ENCODE measurements around the gene TPK1.

TPK1 gene

GRCh38 chr7:144529269-144529926, 306.5 kb downstream of the TPK1 start:
- WGBS, result 76% methylated on average over 1 of the region's 3 CpGs

GRCh38 chr7:144528536-144529045, 307.3 kb downstream of the TPK1 start:
- no peak overlapping the region for H3K9ac ChIP-seq (ENCODE audit: low read length)
- H3K36me3 ChIP-seq (ENCODE audit: control insufficient read depth in 1 of 2, insufficient read depth in 2 of 2, low read depth in 1 of 2, low read length in 2 of 2), result no peaks in the 10 kb centered on the region
- no peak overlapping the region for H3K27ac ChIP-seq (ENCODE audit: low read length, poor library complexity, severe bottlenecking)
- 50% methylated on average over 1 of the region's 4 CpGs for WGBS
- no peaks in the 10 kb centered on the region for H3K9me3 ChIP-seq (ENCODE audit: control insufficient read depth, low read length)
- H2AFZ ChIP-seq (ENCODE audit: low read depth, low read length), result no peak overlapping the region
- H3K4ac ChIP-seq (ENCODE audit: low read depth in 1 of 2, low read length in 2 of 2), result no peak overlapping the region
- H2AK5ac ChIP-seq (ENCODE audit: low read length, severe bottlenecking), result no peak overlapping the region
- H3K14ac ChIP-seq (ENCODE audit: low read length in 2 of 2), result no peak overlapping the region
- H2BK5ac ChIP-seq (ENCODE audit: low read depth, low read length, poor library complexity, severe bottlenecking), result no peak overlapping the region
- H4K8ac ChIP-seq (ENCODE audit: low read length), result no peak overlapping the region
- no peak overlapping the region for H3K4me3 ChIP-seq (ENCODE audit: insufficient read depth in 1 of 2, low read depth in 1 of 2, low read length in 2 of 2)
- H2BK15ac ChIP-seq (ENCODE audit: low read depth, poor library complexity, severe bottlenecking), result no peak overlapping the region
- H2BK120ac ChIP-seq (ENCODE audit: low read depth, low read length), result no peak overlapping the region
- H3K18ac ChIP-seq (ENCODE audit: low read depth in 1 of 2, low read length in 2 of 2), result no peak overlapping the region
- no peak overlapping the region for H3K23ac ChIP-seq (ENCODE audit: low read length in 2 of 2)
- H4K91ac ChIP-seq (ENCODE audit: low read length), result no peak overlapping the region
- DNase-seq, result no peak
- H2BK12ac ChIP-seq (ENCODE audit: low read length in 2 of 2), result no peak overlapping the region
- H3K27me3 ChIP-seq (ENCODE audit: control insufficient read depth in 1 of 2, insufficient read depth in 1 of 2, low read length in 2 of 2), result no peaks in the 10 kb centered on the region
- no peak overlapping the region for H3K4me2 ChIP-seq (ENCODE audit: low read length, poor library complexity, severe bottlenecking)
- H3K4me1 ChIP-seq (ENCODE audit: control insufficient read depth, insufficient read depth, low read depth, low read length), result peaks cover 3% of the 10 kb centered on the region
- H3K79me1 ChIP-seq (replicated peaks; ENCODE audit: low read length, poor library complexity, severe bottlenecking), result no peaks in the 10 kb centered on the region

More at GRCh38 chr7:144529269-144529926, 306.5 kb downstream of the TPK1 start:
- Histone ChIP-seq H3K14ac (ENCODE audit: low read length in 2 of 2) (no peak overlapping the region), H2BK15ac (ENCODE audit: low read depth, poor library complexity, severe bottlenecking) (no peak overlapping the region), H3K23ac (ENCODE audit: low read length in 2 of 2) (no peak overlapping the region), H3K79me1 (replicated peaks; ENCODE audit: low read length, poor library complexity, severe bottlenecking) (no peaks in the 10 kb centered on the region), H2BK12ac (ENCODE audit: low read length in 2 of 2) (no peak overlapping the region), H3K4me2 (ENCODE audit: low read length, poor library complexity, severe bottlenecking) (no peak overlapping the region), H2BK120ac (ENCODE audit: low read depth, low read length) (no peak overlapping the region), H4K8ac (ENCODE audit: low read length) (no peak overlapping the region), H2AFZ (ENCODE audit: low read depth, low read length) (no peak overlapping the region), H2AK5ac (ENCODE audit: low read length, severe bottlenecking) (no peak overlapping the region), H3K4ac (ENCODE audit: low read depth in 1 of 2, low read length in 2 of 2) (no peak overlapping the region), H3K4me3 (ENCODE audit: insufficient read depth in 1 of 2, low read depth in 1 of 2, low read length in 2 of 2) (no peak overlapping the region), H3K9me3 (ENCODE audit: control insufficient read depth, low read length) (no peaks in the 10 kb centered on the region), H3K36me3 (ENCODE audit: control insufficient read depth in 1 of 2, insufficient read depth in 2 of 2, low read depth in 1 of 2, low read length in 2 of 2) (no peaks in the 10 kb centered on the region), H4K91ac (ENCODE audit: low read length) (no peak overlapping the region), H3K4me1 (ENCODE audit: control insufficient read depth, insufficient read depth, low read depth, low read length) (peaks cover 2% of the 10 kb centered on the region), H3K9ac (ENCODE audit: low read length) (no peak overlapping the region), H3K27ac (ENCODE audit: low read length, poor library complexity, severe bottlenecking) (no peak overlapping the region), H3K18ac (ENCODE audit: low read depth in 1 of 2, low read length in 2 of 2) (no peak overlapping the region), H2BK5ac (ENCODE audit: low read depth, low read length, poor library complexity, severe bottlenecking) (no peak overlapping the region), H3K27me3 (ENCODE audit: control insufficient read depth in 1 of 2, insufficient read depth in 1 of 2, low read length in 2 of 2) (no peaks in the 10 kb centered on the region)
- DNase-seq, result no peak

GRCh38 chr7:144527051-144527471, 308.8 kb downstream of the TPK1 start:
- no peaks in the 10 kb centered on the region for H3K79me1 ChIP-seq (replicated peaks; ENCODE audit: low read length, poor library complexity, severe bottlenecking)
- H2BK15ac ChIP-seq (ENCODE audit: low read depth, poor library complexity, severe bottlenecking), result no peak overlapping the region
- peaks cover 5% of the 10 kb centered on the region for H3K4me1 ChIP-seq (ENCODE audit: control insufficient read depth, insufficient read depth, low read depth, low read length)
- no peak overlapping the region for H3K14ac ChIP-seq (ENCODE audit: low read length in 2 of 2)
- H3K18ac ChIP-seq (ENCODE audit: low read depth in 1 of 2, low read length in 2 of 2), result no peak overlapping the region
- H3K23ac ChIP-seq (ENCODE audit: low read length in 2 of 2), result no peak overlapping the region
- no peaks in the 10 kb centered on the region for H3K27me3 ChIP-seq (ENCODE audit: control insufficient read depth in 1 of 2, insufficient read depth in 1 of 2, low read length in 2 of 2)
- no peak overlapping the region for H2AK5ac ChIP-seq (ENCODE audit: low read length, severe bottlenecking)
- H4K91ac ChIP-seq (ENCODE audit: low read length), result no peak overlapping the region
- no peak overlapping the region for H3K4me3 ChIP-seq (ENCODE audit: insufficient read depth in 1 of 2, low read depth in 1 of 2, low read length in 2 of 2)
- 86% methylated on average over 13 of the region's 13 CpGs for WGBS
- H3K27ac ChIP-seq (ENCODE audit: low read length, poor library complexity, severe bottlenecking), result no peak overlapping the region
- peak overlapping the region; percentile 19 for H3K4me2 ChIP-seq (ENCODE audit: low read length, poor library complexity, severe bottlenecking)
- no peak overlapping the region for H2AFZ ChIP-seq (ENCODE audit: low read depth, low read length)
- DNase-seq, result no peak
- H3K36me3 ChIP-seq (ENCODE audit: control insufficient read depth in 1 of 2, insufficient read depth in 2 of 2, low read depth in 1 of 2, low read length in 2 of 2), result no peaks in the 10 kb centered on the region
- H2BK12ac ChIP-seq (ENCODE audit: low read length in 2 of 2), result no peak overlapping the region
- no peak overlapping the region for H2BK5ac ChIP-seq (ENCODE audit: low read depth, low read length, poor library complexity, severe bottlenecking)
- H3K9me3 ChIP-seq (ENCODE audit: control insufficient read depth, low read length), result no peaks in the 10 kb centered on the region
- no peak overlapping the region for H4K8ac ChIP-seq (ENCODE audit: low read length)
- no peak overlapping the region for H3K9ac ChIP-seq (ENCODE audit: low read length)
- H3K4ac ChIP-seq (ENCODE audit: low read depth in 1 of 2, low read length in 2 of 2), result no peak overlapping the region
- no peak overlapping the region for H2BK120ac ChIP-seq (ENCODE audit: low read depth, low read length)

GRCh38 chr7:144525956-144526355, 309.9 kb downstream of the TPK1 start:
- H3K23ac ChIP-seq (ENCODE audit: low read length in 2 of 2), result no peak overlapping the region
- H3K4me1 ChIP-seq (ENCODE audit: control insufficient read depth, insufficient read depth, low read depth, low read length), result peaks cover 5% of the 10 kb centered on the region
- no peaks in the 10 kb centered on the region for H3K27me3 ChIP-seq (ENCODE audit: control insufficient read depth in 1 of 2, insufficient read depth in 1 of 2, low read length in 2 of 2)
- H2AFZ ChIP-seq (ENCODE audit: low read depth, low read length), result no peak overlapping the region
- H3K9me3 ChIP-seq (ENCODE audit: control insufficient read depth, low read length), result no peaks in the 10 kb centered on the region
- H3K4ac ChIP-seq (ENCODE audit: low read depth in 1 of 2, low read length in 2 of 2), result no peak overlapping the region
- H3K18ac ChIP-seq (ENCODE audit: low read depth in 1 of 2, low read length in 2 of 2), result no peak overlapping the region
- no peak overlapping the region for H2BK120ac ChIP-seq (ENCODE audit: low read depth, low read length)
- H3K27ac ChIP-seq (ENCODE audit: low read length, poor library complexity, severe bottlenecking), result peak overlapping the region; percentile 49
- 52% methylated on average over 1 of the region's 1 CpG for WGBS
- no peak overlapping the region for H4K91ac ChIP-seq (ENCODE audit: low read length)
- no peaks in the 10 kb centered on the region for H3K79me1 ChIP-seq (replicated peaks; ENCODE audit: low read length, poor library complexity, severe bottlenecking)
- no peak overlapping the region for H3K4me2 ChIP-seq (ENCODE audit: low read length, poor library complexity, severe bottlenecking)
- H3K9ac ChIP-seq (ENCODE audit: low read length), result no peak overlapping the region
- H4K8ac ChIP-seq (ENCODE audit: low read length), result no peak overlapping the region
- no peak overlapping the region for H2BK12ac ChIP-seq (ENCODE audit: low read length in 2 of 2)
- no peak overlapping the region for H3K4me3 ChIP-seq (ENCODE audit: insufficient read depth in 1 of 2, low read depth in 1 of 2, low read length in 2 of 2)
- H3K14ac ChIP-seq (ENCODE audit: low read length in 2 of 2), result no peak overlapping the region
- H2BK5ac ChIP-seq (ENCODE audit: low read depth, low read length, poor library complexity, severe bottlenecking), result no peak overlapping the region
- no peak for DNase-seq
- no peaks in the 10 kb centered on the region for H3K36me3 ChIP-seq (ENCODE audit: control insufficient read depth in 1 of 2, insufficient read depth in 2 of 2, low read depth in 1 of 2, low read length in 2 of 2)
- no peak overlapping the region for H2AK5ac ChIP-seq (ENCODE audit: low read length, severe bottlenecking)
- H2BK15ac ChIP-seq (ENCODE audit: low read depth, poor library complexity, severe bottlenecking), result no peak overlapping the region

Data from mesenchymal stem cell (in vitro differentiated cells and primary cell).